ENCODE data around the gene PFDN4. TPM values are rescaled to one million over a fixed set of nuclear protein-coding genes. Genes with fewer than 3 reads are reported as not detected.

The PFDN4 gene
- total RNA-seq, 2 donors from 2014 or later = 16.5 to 48.8 TPM

GRCh38 chr20:54199721-54200176 is 8.1 kb upstream of the PFDN4 start:
- intact Hi-C loops (cut with DNase I) = loop anchor here (5.0 kb wide), 1 partner anchor 102 kb away; no protein-coding TSS in a partner anchor
- Histone ChIP-seq H3K27ac (no peak overlapping the region), H3K27me3 (no peaks in the 10 kb centered on the region), H3K36me3 (replicated peaks in 1 of 2; ENCODE audit: insufficient read depth in 1 of 2, low read depth in 2 of 2) (no peaks in the 10 kb centered on the region), H3K4me3 (no peak overlapping the region), H3K9me3 (no peaks in the 10 kb centered on the region), H3K4me1 (no peaks in the 10 kb centered on the region)
- 8 to 10% methylated on average over 7 of the region's 7 CpGs for WGBS, 2 donors
- ATAC-seq (peak; percentile 79), DNase-seq (peak; percentile 77 to 84 (median 80))
- TF ChIP-seq POLR2A (IDR thresholded peaks at IDR 0.05) = no peak
- TF ChIP-seq CTCF (IDR thresholded peaks at IDR 0.05) = peak; percentile 84 to 89 (median 87)

GRCh38 chr20:54200487-54201267 is 7.2 kb upstream of the PFDN4 start:
- no peak overlapping the region for H3K4me3 ChIP-seq
- WGBS, 2 donors = 45 to 47% methylated on average over 7 of the region's 7 CpGs
- intact Hi-C loops (cut with DNase I) = no loop called here
- H3K36me3 ChIP-seq (replicated peaks in 1 of 2; ENCODE audit: insufficient read depth in 1 of 2, low read depth in 2 of 2) = no peaks in the 10 kb centered on the region
- DNase-seq (no peak), ATAC-seq (no peak)
- H3K27ac ChIP-seq = no peak overlapping the region
- no peaks in the 10 kb centered on the region for H3K9me3 ChIP-seq
- TF ChIP-seq CTCF (IDR thresholded peaks at IDR 0.05) = no peak
- no peak for TF ChIP-seq POLR2A (IDR thresholded peaks at IDR 0.05)
- no peaks in the 10 kb centered on the region for H3K4me1 ChIP-seq
- no peaks in the 10 kb centered on the region for H3K27me3 ChIP-seq

GRCh38 chr20:54201268-54201846 is 6.5 kb upstream of the PFDN4 start:
- no peak overlapping the region for H3K27ac ChIP-seq
- 57 to 69% methylated on average over 4 of the region's 4 CpGs for WGBS, 2 donors
- no peak for ATAC-seq
- H3K36me3 ChIP-seq (replicated peaks in 1 of 2; ENCODE audit: insufficient read depth in 1 of 2, low read depth in 2 of 2) = no peaks in the 10 kb centered on the region
- TF ChIP-seq POLR2A (IDR thresholded peaks at IDR 0.05) (no peak), CTCF (IDR thresholded peaks at IDR 0.05) (no peak)
- intact Hi-C loops (cut with DNase I) = no loop called here
- DNase-seq = no peak
- H3K4me3 ChIP-seq = no peak overlapping the region
- H3K9me3 ChIP-seq = no peaks in the 10 kb centered on the region
- H3K27me3 ChIP-seq = no peaks in the 10 kb centered on the region
- no peaks in the 10 kb centered on the region for H3K4me1 ChIP-seq

GRCh38 chr20:54203281-54203680 is 4.6 kb upstream of the PFDN4 start:
- no peaks in the 10 kb centered on the region for H3K36me3 ChIP-seq (replicated peaks in 1 of 2; ENCODE audit: insufficient read depth in 1 of 2, low read depth in 2 of 2)
- DNase-seq = no peak
- intact Hi-C loops (cut with DNase I) = no loop called here
- no peak for ATAC-seq
- 54 to 66% methylated on average over 5 of the region's 5 CpGs for WGBS, 2 donors
- H3K27me3 ChIP-seq = no peaks in the 10 kb centered on the region
- no peaks in the 10 kb centered on the region for H3K9me3 ChIP-seq
- TF ChIP-seq CTCF (IDR thresholded peaks at IDR 0.05) (no peak), POLR2A (IDR thresholded peaks at IDR 0.05) (no peak)
- H3K27ac ChIP-seq = no peak overlapping the region
- no peak overlapping the region for H3K4me3 ChIP-seq
- no peaks in the 10 kb centered on the region for H3K4me1 ChIP-seq
